Memory B cell (primary cell): ENCODE results near the gene APMAP.

Experiments used
- ATAC-seq: fragments of 150-1000 bp; cut with Tn5 transposase; 2 replicates; pipeline ENCODE4 v1.10.0; 2021; ENCODE audit warnings: low read depth, mild to moderate bottlenecking, moderate library complexity
- DNase-seq, 2 donors: peaks; one replicate each; pipeline ENCODE4 v3.0.0; 2022; ENCODE audit warnings: low spot score in 2 of 2
- H3K27ac Mint-ChIP-seq: one replicate; pipeline ENCODE4 v1.8.0; 2022; ENCODE audit warnings: mild to moderate bottlenecking, moderate library complexity, mixed read lengths
- H3K27me3 Mint-ChIP-seq: one replicate; pipeline ENCODE4 v1.8.0; 2022; ENCODE audit warnings: mixed read lengths
- H3K36me3 Mint-ChIP-seq: one replicate; pipeline ENCODE4 v1.8.0; 2022; ENCODE audit warnings: mild to moderate bottlenecking, mixed read lengths
- H3K4me1 Mint-ChIP-seq: one replicate; pipeline ENCODE4 v1.8.0; 2022; ENCODE audit warnings: mixed read lengths
- H3K4me3 Mint-ChIP-seq: one replicate; pipeline ENCODE4 v1.8.0; 2022; ENCODE audit warnings: mild to moderate bottlenecking, moderate library complexity, mixed read lengths
- H3K9me3 Mint-ChIP-seq: one replicate; pipeline ENCODE4 v1.8.0; 2022; ENCODE audit warnings: mixed read lengths

Gene APMAP

DNA sequence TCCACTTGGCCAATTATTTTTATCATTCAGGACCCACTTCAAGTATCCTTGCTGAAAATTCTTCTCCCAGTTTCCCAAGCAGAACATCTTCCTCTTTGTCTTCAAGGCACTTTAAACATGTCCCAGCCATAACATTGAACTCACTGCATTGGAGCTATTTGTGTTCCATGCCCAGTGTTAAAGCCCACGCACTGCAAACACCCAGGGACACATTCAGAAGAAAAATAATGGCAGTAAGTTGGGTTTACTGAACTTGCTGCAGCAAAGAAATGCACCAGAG, 1.6 kb upstream of the APMAP start:
- no peaks in the 10 kb centered on the region for H3K9me3 Mint-ChIP-seq
- H3K4me3 Mint-ChIP-seq = peak overlapping the region; percentile 67
- peaks cover 26% of the 10 kb centered on the region for H3K4me1 Mint-ChIP-seq
- ATAC-seq = no peak
- H3K27me3 Mint-ChIP-seq = no peaks in the 10 kb centered on the region
- no peaks in the 10 kb centered on the region for H3K36me3 Mint-ChIP-seq
- H3K27ac Mint-ChIP-seq = peak overlapping the region; percentile 98
- DNase-seq = no peak

DNA sequence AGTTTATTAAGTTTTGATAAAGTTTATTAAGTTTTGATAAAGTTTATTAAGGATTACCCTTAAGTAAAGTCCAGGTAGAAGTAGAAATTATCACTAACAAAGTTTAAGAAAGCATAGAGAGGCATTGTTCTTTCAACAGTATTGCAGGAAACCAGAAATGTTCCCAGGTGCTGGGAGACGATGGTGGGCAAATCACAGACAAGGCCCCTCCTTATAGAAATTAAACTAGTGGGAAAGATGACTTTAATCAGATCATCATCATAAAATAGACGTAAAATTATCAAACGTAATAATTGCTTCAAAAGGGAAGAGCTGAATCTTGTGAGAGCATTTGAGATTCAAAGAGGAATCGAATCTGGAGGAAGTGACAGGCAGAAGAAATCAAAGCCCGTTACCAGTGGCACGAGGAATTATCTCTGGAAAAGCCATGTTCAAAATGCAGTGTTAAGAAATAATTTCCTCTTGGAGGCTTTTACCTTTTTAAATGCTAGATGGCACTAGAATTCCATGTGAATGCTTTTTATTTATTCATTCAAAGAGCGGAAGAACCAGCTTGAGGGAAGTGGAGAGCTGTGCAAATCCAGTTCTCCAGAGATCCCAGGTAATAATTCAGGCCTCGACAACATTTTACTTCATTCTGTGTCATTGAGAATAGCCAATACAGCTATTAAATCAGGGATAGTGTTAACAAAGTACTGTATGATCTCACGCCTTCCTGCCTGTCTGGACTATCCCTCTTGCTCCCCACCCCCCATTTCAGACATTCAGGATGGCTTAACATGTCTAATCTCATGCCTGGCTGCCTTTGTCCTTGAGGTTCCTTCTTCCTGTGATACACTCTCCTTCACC, 1.0 kb upstream of the APMAP start:
- ATAC-seq = no peak
- DNase-seq = no peak
- peak overlapping the region; percentile 98 for H3K27ac Mint-ChIP-seq
- H3K27me3 Mint-ChIP-seq = no peaks in the 10 kb centered on the region
- peaks cover 1% of the 10 kb centered on the region for H3K36me3 Mint-ChIP-seq
- H3K9me3 Mint-ChIP-seq = no peaks in the 10 kb centered on the region
- peak overlapping the region; percentile 67 for H3K4me3 Mint-ChIP-seq
- H3K4me1 Mint-ChIP-seq = peaks cover 24% of the 10 kb centered on the region

DNA sequence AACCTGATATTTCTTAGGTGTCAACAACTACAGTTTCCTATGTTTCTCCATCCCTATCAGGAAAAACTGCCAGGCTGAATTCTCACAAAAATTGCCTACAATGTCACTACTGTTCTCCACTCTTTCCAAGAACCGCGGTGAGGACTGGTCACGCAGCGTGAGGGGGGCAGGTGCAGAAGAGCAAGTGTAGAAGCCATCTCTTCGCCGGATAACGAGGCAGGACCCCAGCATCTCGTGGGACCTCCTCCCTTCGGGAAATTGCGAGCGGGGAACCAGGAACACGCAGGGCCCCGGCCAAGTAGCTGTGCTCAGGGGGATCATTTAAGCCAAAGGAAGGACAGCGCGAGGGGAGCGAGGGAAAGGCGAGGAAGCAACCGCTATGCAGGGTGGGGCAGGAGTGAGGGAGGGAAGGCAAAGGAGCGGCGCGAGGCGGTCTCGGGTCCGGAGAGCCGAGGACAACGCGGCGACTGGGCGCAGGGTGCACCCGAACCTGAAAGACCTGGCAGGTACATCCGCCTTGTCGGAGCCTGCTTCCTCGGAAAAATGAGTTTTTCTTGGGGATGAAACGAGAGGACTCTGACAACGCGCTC, 559 bp downstream of the APMAP start:
- DNase-seq (no peak), ATAC-seq (peak; percentile 2)
- H3K4me3 Mint-ChIP-seq = peak overlapping the region; percentile 95
- H3K9me3 Mint-ChIP-seq = no peaks in the 10 kb centered on the region
- peaks cover 28% of the 10 kb centered on the region for H3K4me1 Mint-ChIP-seq
- peak overlapping the region; percentile 98 for H3K27ac Mint-ChIP-seq
- H3K36me3 Mint-ChIP-seq = peaks cover 2% of the 10 kb centered on the region
- H3K27me3 Mint-ChIP-seq = no peaks in the 10 kb centered on the region

DNA sequence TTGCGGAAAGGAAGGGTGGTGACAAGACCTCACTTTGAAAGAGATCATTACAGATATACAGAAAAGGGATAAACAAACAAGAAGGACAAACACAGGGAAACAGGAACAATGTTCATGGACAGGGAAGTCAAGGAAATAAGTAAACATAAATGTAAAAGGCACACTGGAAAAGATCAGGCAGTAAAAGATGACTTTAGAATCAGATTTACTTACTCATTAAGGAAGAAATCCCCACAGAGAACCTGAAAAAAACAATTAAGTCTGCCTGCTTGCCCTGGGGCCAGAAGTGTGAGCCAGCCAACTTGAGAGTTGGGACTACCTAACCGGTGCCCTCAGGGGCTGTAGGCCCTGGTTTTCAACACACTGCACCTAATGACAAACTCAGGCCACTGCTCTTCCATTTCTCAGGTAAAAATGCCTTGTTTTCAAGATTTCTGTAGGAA, 1.7 kb downstream of the APMAP start:
- peaks cover 5% of the 10 kb centered on the region for H3K36me3 Mint-ChIP-seq
- DNase-seq = no peak
- peaks cover 28% of the 10 kb centered on the region for H3K4me1 Mint-ChIP-seq

DNA sequence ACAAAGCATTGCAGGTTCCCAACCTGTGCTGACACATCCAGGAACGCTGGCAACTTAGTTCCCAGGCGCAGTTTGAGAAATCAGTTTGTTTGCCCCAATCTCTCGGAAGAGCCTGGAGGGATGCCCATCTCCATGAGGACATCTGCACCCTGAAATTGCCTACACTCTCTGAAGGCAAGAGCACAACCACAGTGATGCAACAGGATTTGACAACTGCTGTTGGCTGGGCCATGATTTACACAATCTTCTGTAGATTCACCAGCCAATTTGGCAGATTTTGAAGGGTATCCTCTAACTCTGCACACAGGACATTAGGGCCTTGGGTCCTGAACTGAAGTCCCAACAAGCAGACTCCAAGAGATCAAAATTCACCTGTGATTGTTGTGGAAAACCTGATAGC, 3.4 kb downstream of the APMAP start:
- peak overlapping the region; percentile 19 for H3K27ac Mint-ChIP-seq
- H3K9me3 Mint-ChIP-seq = no peaks in the 10 kb centered on the region
- no peaks in the 10 kb centered on the region for H3K27me3 Mint-ChIP-seq
- peaks cover 6% of the 10 kb centered on the region for H3K36me3 Mint-ChIP-seq
- DNase-seq = no peak
- no peak for ATAC-seq
- peaks cover 22% of the 10 kb centered on the region for H3K4me1 Mint-ChIP-seq
- H3K4me3 Mint-ChIP-seq = no peak overlapping the region

More for the DNA sequence above, 1.7 kb downstream of the APMAP start:
- H3K4me3 Mint-ChIP-seq = no peak overlapping the region
- H3K9me3 Mint-ChIP-seq = no peaks in the 10 kb centered on the region
- no peak overlapping the region for H3K27ac Mint-ChIP-seq
- H3K27me3 Mint-ChIP-seq = no peaks in the 10 kb centered on the region
- no peak for ATAC-seq

DNA sequence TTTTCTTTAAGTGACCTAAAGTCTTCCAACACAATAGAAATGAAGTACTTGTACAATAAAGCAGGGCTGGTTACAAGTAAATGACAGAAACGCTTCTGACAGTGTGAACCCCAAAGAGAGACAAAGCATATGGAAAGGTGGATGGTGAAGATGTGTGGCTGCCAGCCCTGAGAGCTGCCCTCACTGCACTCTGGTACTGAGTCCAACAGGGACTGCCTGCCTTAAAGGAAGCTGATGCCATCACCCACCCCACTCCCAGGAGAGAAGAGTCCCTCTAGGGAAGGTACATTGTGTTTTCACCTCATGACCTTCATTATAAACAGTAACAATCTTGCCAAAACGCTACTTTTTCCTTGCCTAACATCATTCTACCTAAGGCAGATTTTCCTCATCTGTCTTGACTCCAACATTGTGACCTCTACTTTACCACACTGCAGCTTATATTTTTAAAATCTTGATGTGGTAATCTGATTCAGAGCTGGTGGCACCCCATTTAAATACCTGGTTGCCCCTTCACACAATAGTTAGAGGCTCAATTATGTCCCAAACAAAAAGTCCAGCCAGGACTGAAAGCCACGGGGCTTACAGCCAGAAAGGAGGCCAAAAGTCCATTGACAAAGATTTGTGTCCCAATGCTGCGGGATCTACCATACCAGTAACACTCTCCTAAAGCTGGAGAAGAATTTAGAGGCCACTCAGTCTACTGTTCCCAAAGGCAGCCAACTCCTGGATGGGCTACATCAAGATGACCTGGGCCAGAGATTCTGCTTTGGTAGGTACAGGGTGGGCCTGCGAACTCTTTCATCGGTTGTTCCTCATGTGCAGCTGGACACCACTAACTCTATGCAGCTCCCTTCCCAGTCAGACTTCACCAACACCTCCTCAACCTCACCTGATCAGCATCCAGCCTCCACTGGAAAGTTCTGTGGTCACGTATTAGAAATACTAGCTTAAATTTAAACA, 4.4 kb downstream of the APMAP start:
- Mint-ChIP-seq H3K4me1 (peaks cover 16% of the 10 kb centered on the region), H3K36me3 (peaks cover 12% of the 10 kb centered on the region), H3K27ac (no peak overlapping the region), H3K4me3 (no peak overlapping the region), H3K9me3 (no peaks in the 10 kb centered on the region), H3K27me3 (no peaks in the 10 kb centered on the region)
- no peak for DNase-seq
- no peak for ATAC-seq

DNA sequence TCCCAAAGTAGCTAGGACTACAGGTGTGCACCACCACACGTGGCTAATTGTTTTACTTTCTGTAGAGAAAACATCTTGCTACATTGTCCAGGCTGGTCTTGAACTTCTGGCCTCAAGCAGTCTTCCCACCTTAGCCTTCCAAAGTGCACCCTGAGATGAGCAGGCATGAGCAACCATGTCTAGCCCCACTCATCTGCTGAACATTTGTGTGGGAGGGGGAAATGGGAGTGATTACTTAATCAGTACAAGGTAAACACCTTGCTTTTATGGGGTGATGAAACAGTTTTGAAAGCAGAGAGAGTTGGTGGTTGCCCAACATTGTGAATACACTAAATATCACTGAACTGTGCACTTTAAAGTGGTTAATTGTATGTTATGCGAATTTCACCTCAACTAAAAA, 5.3 kb downstream of the APMAP start:
- Mint-ChIP-seq H3K27ac (no peak overlapping the region), H3K4me3 (no peak overlapping the region), H3K9me3 (no peaks in the 10 kb centered on the region), H3K4me1 (peaks cover 19% of the 10 kb centered on the region), H3K36me3 (peaks cover 19% of the 10 kb centered on the region), H3K27me3 (no peaks in the 10 kb centered on the region)
- ATAC-seq = no peak
- DNase-seq = no peak

DNA sequence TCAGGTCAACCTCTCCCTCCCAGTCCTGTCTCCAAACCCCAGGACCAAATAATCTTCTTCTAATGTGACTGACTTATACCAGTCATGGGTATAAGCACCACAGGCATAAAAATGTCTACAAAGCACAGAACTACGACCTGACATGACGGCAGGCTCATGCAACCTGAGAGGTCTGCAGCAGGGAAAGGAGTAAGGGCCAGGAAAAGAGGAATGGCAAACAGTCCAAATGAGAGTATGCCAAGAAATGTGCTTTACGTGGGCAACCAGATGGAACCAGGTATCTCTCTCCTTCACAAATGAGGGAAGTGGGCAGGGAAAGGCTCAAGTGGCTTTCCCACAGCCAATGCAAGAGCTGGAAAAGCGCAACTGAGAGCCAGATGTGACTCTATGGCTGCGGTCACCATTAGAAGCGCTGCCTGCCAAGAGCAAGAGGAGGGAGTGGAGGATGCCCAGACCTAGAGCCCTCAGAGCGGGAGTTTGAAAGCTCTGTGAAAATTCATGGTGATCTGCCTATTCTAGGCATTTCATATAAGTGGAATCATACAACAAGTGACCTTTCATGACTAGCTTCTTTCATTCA, 6.0 kb downstream of the APMAP start:
- H3K36me3 Mint-ChIP-seq = peaks cover 19% of the 10 kb centered on the region
- no peaks in the 10 kb centered on the region for H3K27me3 Mint-ChIP-seq
- DNase-seq (no peak), ATAC-seq (no peak)
- no peak overlapping the region for H3K27ac Mint-ChIP-seq
- peaks cover 16% of the 10 kb centered on the region for H3K4me1 Mint-ChIP-seq
- H3K9me3 Mint-ChIP-seq = no peaks in the 10 kb centered on the region
- H3K4me3 Mint-ChIP-seq = no peak overlapping the region

DNA sequence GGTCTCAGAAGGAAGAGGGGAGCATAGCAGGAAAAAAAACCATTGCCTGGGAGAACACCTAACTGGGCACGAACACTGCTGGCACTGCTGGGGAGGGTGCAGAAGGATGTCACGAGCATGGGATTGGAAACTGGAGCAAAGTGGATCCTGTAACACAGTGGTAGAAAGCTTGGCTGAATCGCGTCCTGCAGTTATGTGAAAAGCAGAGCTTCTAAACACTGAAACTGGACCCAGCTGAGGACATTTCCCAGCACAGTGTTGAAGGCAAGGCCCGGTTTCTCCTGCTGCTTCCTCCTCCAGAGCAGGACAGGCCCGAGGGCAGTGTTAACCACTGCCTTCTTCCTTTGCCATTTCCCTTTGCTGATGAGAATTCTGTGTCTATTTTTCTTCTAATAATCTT, 6.7 kb downstream of the APMAP start:
- no peaks in the 10 kb centered on the region for H3K9me3 Mint-ChIP-seq
- ATAC-seq = no peak
- no peaks in the 10 kb centered on the region for H3K27me3 Mint-ChIP-seq
- H3K36me3 Mint-ChIP-seq = peaks cover 22% of the 10 kb centered on the region
- no peak for DNase-seq
- no peak overlapping the region for H3K4me3 Mint-ChIP-seq
- H3K4me1 Mint-ChIP-seq = peaks cover 11% of the 10 kb centered on the region
- no peak overlapping the region for H3K27ac Mint-ChIP-seq

DNA sequence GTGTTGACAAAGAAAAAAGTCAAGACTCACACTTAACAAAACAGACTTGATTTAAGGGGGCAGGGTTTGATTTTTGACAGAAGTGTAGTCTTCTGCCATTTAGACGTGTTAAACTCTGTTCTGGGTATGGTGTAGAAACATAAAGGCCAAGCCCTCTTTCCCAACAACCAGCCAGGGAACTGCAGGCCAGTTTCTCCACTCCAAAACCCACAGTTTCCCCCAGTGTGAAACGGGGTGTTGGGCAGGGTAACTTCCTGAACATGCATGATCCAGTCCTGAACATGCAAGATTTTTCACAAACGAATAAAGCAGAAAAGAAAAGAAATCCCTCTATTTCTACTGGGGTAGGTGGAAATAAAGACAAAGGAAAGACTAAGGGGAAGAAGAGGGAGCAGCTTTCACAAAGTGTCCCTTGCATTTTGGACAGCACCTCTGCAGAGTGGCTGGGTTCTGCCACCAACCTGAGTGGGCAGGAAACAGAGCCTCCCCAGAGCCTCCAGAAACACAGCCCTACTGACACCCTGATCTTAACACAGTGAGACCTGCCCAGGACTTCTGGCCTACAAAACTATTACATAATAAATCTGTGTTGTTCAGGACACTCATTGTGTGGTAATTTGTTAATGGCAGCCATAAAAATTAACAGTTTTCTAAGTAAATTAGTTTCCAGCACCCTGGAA, 7.5 kb downstream of the APMAP start:
- H3K4me1 Mint-ChIP-seq = peaks cover 8% of the 10 kb centered on the region
- no peak for ATAC-seq
- DNase-seq = no peak
- no peak overlapping the region for H3K4me3 Mint-ChIP-seq
- peak overlapping the region; percentile 28 for H3K27ac Mint-ChIP-seq
- H3K27me3 Mint-ChIP-seq = no peaks in the 10 kb centered on the region
- H3K9me3 Mint-ChIP-seq = peaks cover under 1% of the 10 kb centered on the region
- H3K36me3 Mint-ChIP-seq = peaks cover 29% of the 10 kb centered on the region

DNA sequence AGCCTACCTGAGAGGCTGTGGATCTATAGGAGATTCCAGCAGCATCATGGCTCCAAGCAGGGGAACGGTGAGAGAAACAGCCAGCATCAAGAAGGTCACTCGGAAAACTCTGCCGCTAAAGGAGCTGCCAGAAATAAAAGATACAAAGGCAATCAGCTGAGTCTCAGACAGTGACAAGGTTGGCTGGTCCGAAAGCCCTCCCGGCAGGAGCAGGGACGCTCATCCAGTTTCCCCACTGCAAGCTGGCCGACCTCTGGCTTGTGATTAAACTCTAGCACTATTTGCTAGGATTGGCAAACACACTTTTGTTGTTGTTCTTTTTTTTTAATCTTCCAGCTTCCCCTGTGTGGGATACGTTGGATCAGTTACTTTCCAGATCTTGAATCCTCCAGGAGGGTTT, 8.7 kb downstream of the APMAP start:
- no peak for DNase-seq
- H3K4me1 Mint-ChIP-seq = peaks cover 8% of the 10 kb centered on the region
- H3K36me3 Mint-ChIP-seq = peaks cover 37% of the 10 kb centered on the region
- no peak overlapping the region for H3K4me3 Mint-ChIP-seq
- peaks cover 4% of the 10 kb centered on the region for H3K9me3 Mint-ChIP-seq
- H3K27me3 Mint-ChIP-seq = no peaks in the 10 kb centered on the region
- no peak for ATAC-seq
- no peak overlapping the region for H3K27ac Mint-ChIP-seq

DNA sequence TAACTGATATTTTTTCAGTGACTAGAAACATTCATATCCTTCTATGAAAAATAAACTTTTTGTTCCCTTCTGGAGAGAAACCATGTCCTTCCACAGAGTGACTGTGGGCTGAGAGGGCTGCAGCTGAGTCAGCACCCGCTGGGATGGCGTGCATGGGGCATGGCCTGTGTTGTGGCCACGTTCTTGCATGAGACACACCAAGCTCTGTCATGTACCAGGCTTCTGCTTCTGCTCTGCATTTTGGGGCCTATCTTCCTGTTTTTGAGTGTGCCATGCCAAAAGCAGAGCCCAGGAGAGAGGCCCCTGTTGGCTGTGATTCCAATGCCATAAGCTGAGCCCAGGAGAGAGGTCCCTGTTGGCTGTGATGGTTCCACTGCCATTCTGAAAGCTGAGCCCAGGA, 10.8 kb downstream of the APMAP start:
- Mint-ChIP-seq H3K36me3 (peaks cover 47% of the 10 kb centered on the region), H3K27me3 (no peaks in the 10 kb centered on the region), H3K9me3 (peaks cover 5% of the 10 kb centered on the region), H3K4me1 (peaks cover 3% of the 10 kb centered on the region), H3K27ac (no peak overlapping the region), H3K4me3 (no peak overlapping the region)
- ATAC-seq = no peak
- no peak for DNase-seq

DNA sequence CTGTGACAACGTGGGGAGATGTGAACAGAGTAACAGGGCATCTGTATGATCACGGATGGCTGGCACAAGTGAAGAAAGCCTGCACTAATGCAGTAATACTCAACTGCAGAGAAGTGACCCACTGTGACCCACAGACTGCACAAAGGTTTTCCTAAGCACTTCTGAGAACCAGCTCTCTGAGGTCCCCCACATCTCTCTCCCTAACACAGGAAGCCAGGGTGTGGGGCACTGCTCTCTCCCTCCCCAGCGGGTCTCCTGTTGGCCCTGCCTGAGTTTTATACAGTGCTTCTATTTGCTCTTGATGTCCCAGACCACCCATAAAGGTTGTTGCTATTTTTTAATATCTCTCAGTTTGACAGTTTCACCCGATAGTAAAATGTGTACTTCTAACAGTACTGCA, 11.3 kb downstream of the APMAP start:
- no peaks in the 10 kb centered on the region for H3K27me3 Mint-ChIP-seq
- peaks cover 3% of the 10 kb centered on the region for H3K4me1 Mint-ChIP-seq
- H3K9me3 Mint-ChIP-seq = peaks cover 8% of the 10 kb centered on the region
- H3K36me3 Mint-ChIP-seq = peaks cover 50% of the 10 kb centered on the region
- ATAC-seq (no peak), DNase-seq (no peak)
- H3K27ac Mint-ChIP-seq = no peak overlapping the region
- no peak overlapping the region for H3K4me3 Mint-ChIP-seq
